ENCODE measurements around the gene PIP5KL1.

PIP5KL1 gene

GRCh38 chr9:127950513-127951289 lies 20.1 kb upstream of the PIP5KL1 start:
- in situ Hi-C loops (cut with MboI; ENCODE audit: low sequenced_read_pairs), result no loop called here

- in situ Hi-C loops (cut with MboI; ENCODE audit: low sequenced_read_pairs), result no loop called here
Observed at GRCh38 chr9:127949827-127950512, 19.4 kb upstream of the PIP5KL1 start.

GRCh38 chr9:127947841-127948710 lies 17.5 kb upstream of the PIP5KL1 start:
- in situ Hi-C loops (cut with MboI; ENCODE audit: low sequenced_read_pairs), result no loop called here

GRCh38 chr9:127946728-127947127 lies 16.2 kb upstream of the PIP5KL1 start:
- in situ Hi-C loops (cut with MboI; ENCODE audit: low sequenced_read_pairs), result no loop called here

- in situ Hi-C loops (cut with MboI; ENCODE audit: low sequenced_read_pairs), result no loop called here
Observed at GRCh38 chr9:127945942-127946341, 15.4 kb upstream of the PIP5KL1 start.

- in situ Hi-C loops (cut with MboI; ENCODE audit: low sequenced_read_pairs), result no loop called here
Observed at GRCh38 chr9:127945338-127945737, 14.8 kb upstream of the PIP5KL1 start.

- in situ Hi-C loops (cut with MboI; ENCODE audit: low sequenced_read_pairs), result no loop called here
Observed at GRCh38 chr9:127944586-127945218, 14.1 kb upstream of the PIP5KL1 start.

- in situ Hi-C loops (cut with MboI; ENCODE audit: low sequenced_read_pairs), result no loop called here
Observed at GRCh38 chr9:127943731-127944144, 13.2 kb upstream of the PIP5KL1 start.

- in situ Hi-C loops (cut with MboI; ENCODE audit: low sequenced_read_pairs), result no loop called here
Observed at GRCh38 chr9:127943011-127943662, 12.6 kb upstream of the PIP5KL1 start.

GRCh38 chr9:127942216-127943010 lies 11.8 kb upstream of the PIP5KL1 start:
- in situ Hi-C loops (cut with MboI; ENCODE audit: low sequenced_read_pairs), result no loop called here

GRCh38 chr9:127941961-127942215 lies 11.3 kb upstream of the PIP5KL1 start:
- in situ Hi-C loops (cut with MboI; ENCODE audit: low sequenced_read_pairs), result no loop called here

- in situ Hi-C loops (cut with MboI; ENCODE audit: low sequenced_read_pairs), result no loop called here
Observed at GRCh38 chr9:127941062-127941960, 10.7 kb upstream of the PIP5KL1 start.

- in situ Hi-C loops (cut with MboI; ENCODE audit: low sequenced_read_pairs), result no loop called here
Observed at GRCh38 chr9:127940593-127940992, 10.0 kb upstream of the PIP5KL1 start.

GRCh38 chr9:127938298-127938690 lies 7.7 kb upstream of the PIP5KL1 start:
- in situ Hi-C loops (cut with MboI; ENCODE audit: low sequenced_read_pairs), result no loop called here

- in situ Hi-C loops (cut with MboI; ENCODE audit: low sequenced_read_pairs), result no loop called here
Observed at GRCh38 chr9:127937388-127938297, 7.1 kb upstream of the PIP5KL1 start, which contains the start of gene DPM2. Gene DPM2, minus strand, starts transcription at chr9:127937854. Its CDS starts 34 bp downstream, at chr9:127937820.

GRCh38 chr9:127937056-127937387 lies 6.4 kb upstream of the PIP5KL1 start:
- in situ Hi-C loops (cut with MboI; ENCODE audit: low sequenced_read_pairs), result no loop called here

GRCh38 chr9:127936347-127936852 lies 5.8 kb upstream of the PIP5KL1 start:
- in situ Hi-C loops (cut with MboI; ENCODE audit: low sequenced_read_pairs), result no loop called here

- in situ Hi-C loops (cut with MboI; ENCODE audit: low sequenced_read_pairs), result no loop called here
Observed at GRCh38 chr9:127935765-127936221, 5.2 kb upstream of the PIP5KL1 start.
